DND-41 (cell line): Measurements from ENCODE around the gene GGTA1.

Experiments
- EZH2 ChIP-seq: IDR thresholded peaks from 3 replicates; pipeline ENCODE4 v1.6.1; 2012; ENCODE audit warnings: borderline replicate concordance, low read depth, mild to moderate bottlenecking, moderate library complexity, low read length, inconsistent platforms; ENCODE audit not compliant: severe bottlenecking
- TF ChIP-seq, protein P1 (sequence below): IDR thresholded peaks from 2 replicates; pipeline ENCODE4 v1.5.1; 2012; ENCODE audit warnings: borderline replicate concordance, low read length, moderate library complexity, mild to moderate bottlenecking; ENCODE audit not compliant: poor library complexity, severe bottlenecking; ENCODE audit errors: extremely low read depth

- TF ChIP-seq, protein P1, sequence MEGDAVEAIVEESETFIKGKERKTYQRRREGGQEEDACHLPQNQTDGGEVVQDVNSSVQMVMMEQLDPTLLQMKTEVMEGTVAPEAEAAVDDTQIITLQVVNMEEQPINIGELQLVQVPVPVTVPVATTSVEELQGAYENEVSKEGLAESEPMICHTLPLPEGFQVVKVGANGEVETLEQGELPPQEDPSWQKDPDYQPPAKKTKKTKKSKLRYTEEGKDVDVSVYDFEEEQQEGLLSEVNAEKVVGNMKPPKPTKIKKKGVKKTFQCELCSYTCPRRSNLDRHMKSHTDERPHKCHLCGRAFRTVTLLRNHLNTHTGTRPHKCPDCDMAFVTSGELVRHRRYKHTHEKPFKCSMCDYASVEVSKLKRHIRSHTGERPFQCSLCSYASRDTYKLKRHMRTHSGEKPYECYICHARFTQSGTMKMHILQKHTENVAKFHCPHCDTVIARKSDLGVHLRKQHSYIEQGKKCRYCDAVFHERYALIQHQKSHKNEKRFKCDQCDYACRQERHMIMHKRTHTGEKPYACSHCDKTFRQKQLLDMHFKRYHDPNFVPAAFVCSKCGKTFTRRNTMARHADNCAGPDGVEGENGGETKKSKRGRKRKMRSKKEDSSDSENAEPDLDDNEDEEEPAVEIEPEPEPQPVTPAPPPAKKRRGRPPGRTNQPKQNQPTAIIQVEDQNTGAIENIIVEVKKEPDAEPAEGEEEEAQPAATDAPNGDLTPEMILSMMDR, result no peak
- TF ChIP-seq EZH2, result no peak
Measured at GRCh38 chr9:121500165-121500478, 478 bp upstream of the GGTA1 start.
